PC-9 (cell line): ENCODE data around the gene ZNF629. TPM values are rescaled to one million over a fixed set of nuclear protein-coding genes. Genes with fewer than 3 reads are reported as not detected.

ENCODE experiments used
- BruUV-seq: library from RNA; stranded (reverse); fragments of 400-500 nt; replicated peaks from 2 replicates; lab custom pipeline; 2021; lab: Mats Ljungman, UMichigan
- CTCF ChIA-PET: fragments of 300-600 bp; sonication (Branson Sonifier 250); formaldehyde crosslinking; loops from one replicate; lab custom pipeline; 2022; ENCODE audit warnings: antibody characterized with exemption; lab: Charles Lee
- POLR2A ChIA-PET: fragments of 300-600 bp; sonication (Branson Sonifier 250); formaldehyde crosslinking; loops from one replicate; lab custom pipeline; 2022; ENCODE audit warnings: antibody characterized with exemption; ENCODE audit not compliant: unreplicated experiment; lab: Charles Lee
- DNase-seq, 2 experiments: peaks; one replicate each; pipeline versions ENCODE4 v3.0.0 to v3.0.0-alpha.2; 2015 to 2022; ENCODE audit warnings: mixed read lengths in 1 of 2
- H2AFZ ChIP-seq: fragments of 200-600 bp; sonication (generic); 2 replicates; pipeline ENCODE4 v1.8.1; 2017; ENCODE audit warnings: antibody characterized with exemption
- H3F3A ChIP-seq: fragments of 200-600 bp; sonication (generic); 2 replicates; pipeline ENCODE4 v1.8.1; 2017; ENCODE audit warnings: antibody characterized with exemption, mild to moderate bottlenecking, low read depth; ENCODE audit not compliant: insufficient read depth
- H3K27ac ChIP-seq: fragments of 200-600 bp; sonication (generic); 2 replicates; pipeline ENCODE4 v1.6.1; 2016; ENCODE audit warnings: mixed run types
- H3K27me3 ChIP-seq: fragments of 200-600 bp; sonication (generic); 2 replicates; pipeline ENCODE4 v1.6.1; 2016; ENCODE audit warnings: low read depth, mixed run types; ENCODE audit not compliant: insufficient read depth
- H3K36me3 ChIP-seq: fragments of 200-600 bp; sonication (generic); 2 replicates; pipeline ENCODE4 v1.6.1; 2016; ENCODE audit warnings: low read depth, mixed run types
- H3K4me1 ChIP-seq: fragments of 200-600 bp; sonication (generic); replicated peaks from 2 replicates; pipeline ENCODE4 v1.6.1; 2016; ENCODE audit warnings: mixed run types; ENCODE audit not compliant: insufficient read depth
- H3K4me2 ChIP-seq: fragments of 200-600 bp; sonication (generic); 2 replicates; pipeline ENCODE4 v1.6.1; 2017; ENCODE audit warnings: mixed run types
- H3K4me3 ChIP-seq: fragments of 200-600 bp; sonication (generic); 2 replicates; pipeline ENCODE4 v1.6.1; 2016; ENCODE audit warnings: mixed run types
- H3K79me2 ChIP-seq: fragments of 200-600 bp; sonication (generic); 2 replicates; pipeline ENCODE4 v1.6.1; 2017; ENCODE audit warnings: low read depth, mixed run types
- H3K9me2 ChIP-seq: fragments of 200-600 bp; sonication (generic); 2 replicates; pipeline ENCODE4 v1.8.1; 2017; ENCODE audit warnings: mild to moderate bottlenecking; ENCODE audit not compliant: insufficient read depth
- H3K9me3 ChIP-seq: fragments of 200-600 bp; sonication (generic); 2 replicates; pipeline ENCODE4 v1.8.1; 2016; ENCODE audit warnings: low read depth; ENCODE audit not compliant: insufficient read depth
- H4K20me1 ChIP-seq: fragments of 200-600 bp; sonication (generic); 2 replicates; pipeline ENCODE4 v1.8.1; 2017; ENCODE audit not compliant: insufficient read depth
- EZH2 ChIP-seq: fragments of 200-600 bp; sonication (generic); IDR thresholded peaks from 2 replicates; pipeline ENCODE4 v1.8.0; 2017; ENCODE audit warnings: antibody characterized with exemption, low read depth
- intact Hi-C: fragments of 100-400 bp; cut with micrococcal nuclease; formaldehyde crosslinking; loops from one replicate; pipeline ENCODE4 v1.10.0; 2022; ENCODE audit not compliant: unreplicated experiment
- total RNA-seq: library from RNA; stranded (reverse); gene quantifications from 2 replicates; pipeline ENCODE4 v1.2.3, GENCODE V29; 2021
- TF ChIP-seq, protein P1 (sequence below): fragments of 200-600 bp; sonication (generic); conservative IDR thresholded peaks from 2 replicates; pipeline ENCODE4 v1.6.1; 2017; ENCODE audit warnings: mixed run types, antibody characterized with exemption, mild to moderate bottlenecking, moderate library complexity

Gene ZNF629
- total RNA-seq, 1 experiment from 2014 or later: 25.6 TPM

DNA sequence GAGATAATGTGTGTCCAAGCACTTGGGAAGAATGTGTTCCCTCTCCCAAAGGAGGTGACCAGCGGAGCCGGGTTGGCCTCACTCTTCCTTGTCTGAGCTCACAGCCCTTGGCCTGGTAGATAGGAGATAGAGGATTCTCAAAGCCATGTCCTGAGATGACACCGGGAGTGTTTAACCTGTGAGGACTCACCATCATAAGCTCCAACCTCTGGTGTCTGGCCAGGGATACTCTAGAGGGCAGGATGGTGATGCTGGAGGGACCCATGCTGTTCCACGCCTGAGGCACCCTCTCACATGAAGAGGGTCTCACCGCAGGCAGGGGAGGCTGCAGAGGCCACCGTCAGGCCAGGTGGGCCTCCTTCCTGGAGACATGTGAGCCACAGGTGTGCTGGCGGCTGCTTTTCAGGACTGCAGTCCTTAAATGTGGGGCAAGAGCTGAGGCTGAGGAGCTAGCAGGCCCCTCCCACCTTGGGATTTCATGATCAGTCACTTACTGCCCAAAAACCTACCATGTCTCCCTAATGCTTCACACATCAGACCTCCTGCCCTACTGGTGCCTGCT is 6.6 kb upstream of the ZNF629 start:
- intact Hi-C loops: no loop called here
- H3K79me2 ChIP-seq: no peaks in the 10 kb centered on the region
- no peaks in the 10 kb centered on the region for H3K9me2 ChIP-seq
- H2AFZ ChIP-seq: no peak overlapping the region
- H4K20me1 ChIP-seq: no peaks in the 10 kb centered on the region
- no peak for TF ChIP-seq EZH2
- TF ChIP-seq, protein P1, sequence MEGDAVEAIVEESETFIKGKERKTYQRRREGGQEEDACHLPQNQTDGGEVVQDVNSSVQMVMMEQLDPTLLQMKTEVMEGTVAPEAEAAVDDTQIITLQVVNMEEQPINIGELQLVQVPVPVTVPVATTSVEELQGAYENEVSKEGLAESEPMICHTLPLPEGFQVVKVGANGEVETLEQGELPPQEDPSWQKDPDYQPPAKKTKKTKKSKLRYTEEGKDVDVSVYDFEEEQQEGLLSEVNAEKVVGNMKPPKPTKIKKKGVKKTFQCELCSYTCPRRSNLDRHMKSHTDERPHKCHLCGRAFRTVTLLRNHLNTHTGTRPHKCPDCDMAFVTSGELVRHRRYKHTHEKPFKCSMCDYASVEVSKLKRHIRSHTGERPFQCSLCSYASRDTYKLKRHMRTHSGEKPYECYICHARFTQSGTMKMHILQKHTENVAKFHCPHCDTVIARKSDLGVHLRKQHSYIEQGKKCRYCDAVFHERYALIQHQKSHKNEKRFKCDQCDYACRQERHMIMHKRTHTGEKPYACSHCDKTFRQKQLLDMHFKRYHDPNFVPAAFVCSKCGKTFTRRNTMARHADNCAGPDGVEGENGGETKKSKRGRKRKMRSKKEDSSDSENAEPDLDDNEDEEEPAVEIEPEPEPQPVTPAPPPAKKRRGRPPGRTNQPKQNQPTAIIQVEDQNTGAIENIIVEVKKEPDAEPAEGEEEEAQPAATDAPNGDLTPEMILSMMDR: no peak
- DNase-seq: peak in 1 of 2 experiments; percentile 32
- no peak overlapping the region for H3K4me2 ChIP-seq
- no TSS peak for BruUV-seq
- no peaks in the 10 kb centered on the region for H3K27me3 ChIP-seq
- CTCF ChIA-PET: interaction anchor here (0.5 kb wide), 1 partner anchor 19 kb away, joined by 3 read pairs; no protein-coding TSS in a partner anchor
- no peaks in the 10 kb centered on the region for H3K9me3 ChIP-seq
- peaks cover 11% of the 10 kb centered on the region for H3F3A ChIP-seq
- peaks cover 8% of the 10 kb centered on the region for H3K4me1 ChIP-seq
- no peak overlapping the region for H3K4me3 ChIP-seq
- H3K27ac ChIP-seq: no peak overlapping the region
- POLR2A ChIA-PET: interaction anchor here (0.5 kb wide), 1 partner anchor 97 kb away, joined by 3 read pairs; no protein-coding TSS in a partner anchor
- H3K36me3 ChIP-seq: no peaks in the 10 kb centered on the region

DNA sequence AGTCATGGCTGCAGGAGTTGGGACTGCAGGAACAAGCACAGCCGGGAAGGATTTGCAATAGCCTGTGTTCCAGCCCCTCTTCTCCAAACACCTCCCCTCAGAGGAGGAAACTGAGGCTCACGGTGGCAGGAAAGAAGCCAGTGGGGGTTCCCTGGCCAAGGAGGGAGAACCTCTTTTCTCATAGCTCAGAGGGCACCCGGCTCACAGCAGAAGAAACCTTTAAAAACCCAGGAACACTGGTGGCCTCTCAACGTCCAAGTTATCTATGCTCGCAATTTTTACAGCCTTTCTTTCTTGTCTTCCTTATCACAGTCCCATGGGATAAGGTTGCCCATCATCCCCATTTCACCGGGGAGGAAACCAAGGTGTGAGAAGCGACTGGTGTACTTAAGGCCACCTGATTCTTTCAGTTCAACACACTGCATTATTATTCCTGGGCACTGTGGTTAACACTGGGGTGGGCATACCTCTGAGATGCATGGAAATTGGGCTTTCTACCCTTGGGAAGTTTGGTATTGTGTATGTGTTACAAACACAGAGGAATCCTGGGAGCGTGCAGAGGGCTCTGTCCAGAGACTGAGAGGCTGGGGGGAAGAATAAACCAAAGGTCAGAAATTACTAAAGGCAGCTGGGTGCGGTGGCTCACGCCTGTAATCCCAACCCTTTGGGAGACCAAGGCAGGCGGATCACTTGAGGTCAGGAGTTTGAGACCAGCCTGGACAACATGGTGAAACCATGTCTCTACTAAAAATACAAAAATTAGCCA is 791 bp upstream of the ZNF629 start:
- TF ChIP-seq, protein P1: no peak
- TF ChIP-seq EZH2: no peak
- Histone ChIP-seq H3K4me2 (peak overlapping the region; percentile 96), H4K20me1 (no peaks in the 10 kb centered on the region; the same call in 1 of the 2 replicates), H3K27me3 (no peaks in the 10 kb centered on the region), H3K9me2 (no peaks in the 10 kb centered on the region), H2AFZ (peak overlapping the region; percentile 98), H3K4me3 (peak overlapping the region; percentile 97), H3K27ac (no peak overlapping the region), H3K79me2 (peaks cover 16% of the 10 kb centered on the region), H3K4me1 (peaks cover 14% of the 10 kb centered on the region), H3F3A (no peaks in the 10 kb centered on the region; the same call in 1 of the 2 replicates), H3K36me3 (no peaks in the 10 kb centered on the region), H3K9me3 (no peaks in the 10 kb centered on the region)
- no TSS peak for BruUV-seq
- DNase-seq: no peak
- intact Hi-C loops: loop anchor here (1.0 to 2.0 kb wide), 3 partner anchors 18 to 88 kb away; no protein-coding TSS in a partner anchor
- ChIA-PET CTCF (interaction anchor here (0.6 to 1.6 kb wide), 2 partner anchors 9 to 18 kb away, joined by 3 to 8 read pairs; no protein-coding TSS in a partner anchor), POLR2A (interaction anchor here (0.6 to 1.0 kb wide), 2 partner anchors 18 to 20 kb away, joined by 15 to 21 read pairs; no protein-coding TSS in a partner anchor)

GRCh38 chr16:30786115-30786935 is 680 bp downstream of the ZNF629 start:
- peaks cover 14% of the 10 kb centered on the region for H3K4me1 ChIP-seq
- H3F3A ChIP-seq: peaks cover 8% of the 10 kb centered on the region; the same call in 1 of the 2 replicates
- TF ChIP-seq EZH2: no peak
- TF ChIP-seq, protein P1: no peak
- POLR2A ChIA-PET: interaction anchor here (0.7 to 1.0 kb wide), 3 partner anchors 19 to 89 kb away, joined by 3 to 15 read pairs (median 3); a partner anchor contains a TSS
- DNase-seq: peak; percentile 49 to 53
- no peaks in the 10 kb centered on the region for H3K9me2 ChIP-seq
- no TSS peak for BruUV-seq
- H3K27ac ChIP-seq: no peak overlapping the region
- H3K36me3 ChIP-seq: no peaks in the 10 kb centered on the region
- CTCF ChIA-PET: interaction anchor here (1.6 kb wide), 1 partner anchor 19 kb away, joined by 8 read pairs; no protein-coding TSS in a partner anchor
- H3K4me3 ChIP-seq: peak overlapping the region; percentile 97
- no peaks in the 10 kb centered on the region for H3K27me3 ChIP-seq
- peak overlapping the region; percentile 98 for H2AFZ ChIP-seq
- H3K9me3 ChIP-seq: no peaks in the 10 kb centered on the region
- H3K79me2 ChIP-seq: peaks cover 16% of the 10 kb centered on the region
- intact Hi-C loops: no loop called here
- H3K4me2 ChIP-seq: peak overlapping the region; percentile 96
- H4K20me1 ChIP-seq: no peaks in the 10 kb centered on the region; the same call in 1 of the 2 replicates
